SK-N-SH (cell line): ENCODE measurements around the gene GRIK3. TPM values are rescaled to one million over a fixed set of nuclear protein-coding genes. Genes with fewer than 3 reads are reported as not detected.
"Not testable (repeated sequence)": the region's sequence is repeated elsewhere in the genome, so short reads cannot be mapped to it uniquely, and the experiment has no call there.

ENCODE experiments used
- CTCF ChIA-PET: fragments of 300-600, 350-600 bp; formaldehyde crosslinking; extraction: SDS; loops from one replicate; lab custom pipeline; 2021; lab: Yijun Ruan, JAX
- POLR2A ChIA-PET: fragments of 350-600 bp; sonication (Branson Sonifier 250); formaldehyde crosslinking; extraction: SDS; loops from one replicate; lab custom pipeline; 2020; ENCODE audit warnings: antibody characterized with exemption, inconsistent platforms; lab: Yijun Ruan, JAX
- DNase-seq: peaks from one replicate; pipeline ENCODE4 v3.0.0; 2012
- H2AFZ ChIP-seq: fragments of 200-600 bp; sonication (generic); 2 replicates; pipeline ENCODE4 v1.8.1; 2016; ENCODE audit warnings: antibody characterized with exemption, mild to moderate bottlenecking, low read depth
- H3F3A ChIP-seq: fragments of 200-600 bp; sonication (generic); replicated peaks from 2 replicates; pipeline ENCODE3; 2016; ENCODE audit warnings: antibody characterized with exemption, mild to moderate bottlenecking; ENCODE audit not compliant: insufficient read depth
- H3K27ac ChIP-seq, 2 experiments: fragments of 200-500 bp in 1 of 2; fragments of 200-600 bp in 1 of 2; sonication (Bioruptor generic) in 1 of 2; sonication (generic), shearing (Covaris generic) in 1 of 2; 2 replicates each; pipeline versions ENCODE4 v1.5.1 to v1.6.1; 2014 to 2016; ENCODE audit warnings: low read depth in 2 of 2, inconsistent platforms in 1 of 2, low read length in 1 of 2, mild to moderate bottlenecking in 1 of 2, mixed read lengths in 1 of 2
- H3K27me3 ChIP-seq: fragments of 200-600 bp; sonication (generic), shearing (Covaris generic); 2 replicates; pipeline ENCODE4 v1.6.1; 2016; ENCODE audit warnings: mixed run types; ENCODE audit not compliant: insufficient read depth
- H3K36me3 ChIP-seq, 2 experiments: fragments of 200-500 bp in 1 of 2; fragments of 200-600 bp in 1 of 2; sonication (Bioruptor generic) in 1 of 2; sonication (generic) in 1 of 2; replicated peaks in 1 of 2; 2 replicates each; pipeline versions ENCODE3 to v1.5.1; 2014 to 2016; ENCODE audit warnings: low read length in 1 of 2, mild to moderate bottlenecking in 1 of 2; ENCODE audit not compliant: insufficient read depth in 2 of 2, control insufficient read depth in 1 of 2
- H3K4me1 ChIP-seq, 2 experiments: fragments of 200-500 bp in 1 of 2; fragments of 200-600 bp in 1 of 2; sonication (Bioruptor generic) in 1 of 2; sonication (generic), shearing (Covaris generic) in 1 of 2; 2 replicates each; pipeline versions ENCODE4 v1.5.1 to v1.6.1; 2014 to 2016; ENCODE audit warnings: low read depth in 1 of 2, low read length in 1 of 2, mixed run types in 1 of 2; ENCODE audit not compliant: insufficient read depth in 2 of 2, control insufficient read depth in 1 of 2
- H3K4me2 ChIP-seq: fragments of 200-600 bp; sonication (generic), shearing (Covaris generic); 2 replicates; pipeline ENCODE4 v1.6.1; 2017; ENCODE audit warnings: mixed run types
- H3K4me3 ChIP-seq, 2 experiments: fragments of 200-500 bp in 1 of 2; fragments of 200-600 bp in 1 of 2; sonication (Bioruptor generic) in 1 of 2; sonication (generic), shearing (Covaris generic) in 1 of 2; 2 replicates each; pipeline versions ENCODE4 v1.5.1 to v1.8.1; 2014 to 2016; ENCODE audit warnings: low read depth in 2 of 2, inconsistent platforms in 1 of 2, low read length in 1 of 2, mild to moderate bottlenecking in 1 of 2, mixed read lengths in 1 of 2, moderate library complexity in 1 of 2
- H3K79me2 ChIP-seq: fragments of 200-600 bp; sonication (generic); 2 replicates; pipeline ENCODE4 v1.8.1; 2017; ENCODE audit warnings: mild to moderate bottlenecking; ENCODE audit not compliant: insufficient read depth
- H3K9ac ChIP-seq: fragments of 200-600 bp; sonication (generic); 2 replicates; pipeline ENCODE4 v1.6.1; 2017; ENCODE audit warnings: mixed run types
- H3K9me2 ChIP-seq: fragments of 200-600 bp; sonication (generic); 2 replicates; pipeline ENCODE4 v1.6.1; 2017; ENCODE audit warnings: mixed run types
- H3K9me3 ChIP-seq: fragments of 200-600 bp; sonication (generic); 2 replicates; pipeline ENCODE4 v1.6.1; 2017; ENCODE audit warnings: mixed run types, mild to moderate bottlenecking, moderate library complexity
- H4K20me1 ChIP-seq: fragments of 200-600 bp; sonication (generic); 2 replicates; pipeline ENCODE4 v1.6.1; 2017; ENCODE audit warnings: mild to moderate bottlenecking, mixed run types; ENCODE audit not compliant: insufficient read depth
- CTCF ChIP-seq: fragments of 200-600 bp; sonication (generic); IDR thresholded peaks from 2 replicates; pipeline ENCODE4 v1.6.1; 2017; ENCODE audit warnings: antibody characterized with exemption, mild to moderate bottlenecking, moderate library complexity
- EP300 ChIP-seq, 2 experiments: IDR thresholded peaks; 2 replicates each; pipeline versions ENCODE4 v1.4.0 to v1.6.1; 2012; ENCODE audit warnings: borderline replicate concordance in 1 of 2, low read depth in 1 of 2, low read length in 1 of 2
- FOXJ3 ChIP-seq: sonication (generic); formaldehyde crosslinking; IDR thresholded peaks from 2 replicates; pipeline ENCODE4 v1.5.1; 2020; ENCODE audit warnings: mild to moderate bottlenecking, missing genetic modification reagents
- GATA2 ChIP-seq: sonication (generic); formaldehyde crosslinking; IDR thresholded peaks from 2 replicates; pipeline ENCODE4 v1.5.0; 2020; ENCODE audit warnings: mild to moderate bottlenecking, missing genetic modification reagents
- POLR2AphosphoS5 ChIP-seq: IDR thresholded peaks from 2 replicates; pipeline ENCODE4 v1.6.1; 2012; ENCODE audit warnings: low read depth, low read length
- RAD21 ChIP-seq: IDR thresholded peaks from 2 replicates; pipeline ENCODE4 v1.6.1; 2012; ENCODE audit warnings: mild to moderate bottlenecking, low read length
- TEAD4 ChIP-seq: IDR thresholded peaks from 2 replicates; pipeline ENCODE4 v1.4.0; 2012; ENCODE audit warnings: mild to moderate bottlenecking, borderline replicate concordance; ENCODE audit not compliant: insufficient read depth
- WGBS: methylation state at CpG from one replicate; pipeline ENCODE4 v1.1.6; 2017; ENCODE audit warnings: low lambda C conversion rate; 5-methylcytosine and 5-hydroxymethylcytosine counted together
- polyA plus RNA-seq, 3 experiments: library from polyadenylated mRNA; depleted of rRNA; stranded (reverse); fragments of >200 nt; gene quantifications; 2 replicates each; pipeline ENCODE4 v1.2.3, GENCODE V29; 2012

GRIK3 gene
- polyA plus RNA-seq, 1 of the 3 experiments (the other 2 are of a cell fraction) = not detected

GRCh38 chr1:36918604-36919003 is 115.7 kb downstream of the GRIK3 start:
- DNase-seq = no peak
- no peak for TF ChIP-seq POLR2AphosphoS5
- TF ChIP-seq EP300 (IDR thresholded peaks at IDR 0.05; ENCODE audit: borderline replicate concordance in 1 of 2, low read depth in 1 of 2, low read length in 1 of 2) = no peak
- TF ChIP-seq, all 33 proteins: peak for 0
- Histone ChIP-seq H3K27me3 (no peaks in the 10 kb centered on the region), H3F3A (no peaks in the 10 kb centered on the region), H3K27ac (no peak overlapping the region), H3K4me3 (no peak overlapping the region), H3K9ac (no peak overlapping the region), H4K20me1 (no peaks in the 10 kb centered on the region), H3K4me1 (peaks cover 0 to 3% of the 10 kb centered on the region in 2 experiments; a peak in 1 of 4 replicates), H3K79me2 (no peaks in the 10 kb centered on the region), H3K4me2 (no peak overlapping the region), H3K36me3 (no peaks in the 10 kb centered on the region), H3K9me2 (no peaks in the 10 kb centered on the region), H3K9me3 (no peaks in the 10 kb centered on the region), H2AFZ (no peak overlapping the region)
- WGBS = 34% methylated on average over 4 of the region's 4 CpGs
- CTCF ChIA-PET = no interaction called here
- POLR2A ChIA-PET = no interaction called here

GRCh38 chr1:36916542-36916941 is 117.8 kb downstream of the GRIK3 start:
- H3F3A ChIP-seq, H3K79me2 ChIP-seq, H3K27me3 ChIP-seq, H3K9ac ChIP-seq, H3K4me1 ChIP-seq, H4K20me1 ChIP-seq, H3K36me3 ChIP-seq, H3K9me2 ChIP-seq, H3K9me3 ChIP-seq, H3K27ac ChIP-seq, POLR2A ChIA-PET, H3K4me2 ChIP-seq, H3K4me3 ChIP-seq, DNase-seq, H2AFZ ChIP-seq: not testable (repeated sequence)
- CTCF ChIA-PET = interaction anchor here (0.8 to 1.8 kb wide), 2 partner anchors 13 to 341 kb away, joined by 4 to 6 read pairs; no protein-coding TSS in a partner anchor
- 50% methylated on average over 1 of the region's 3 CpGs for WGBS

- 6% methylated on average over 3 of the region's 4 CpGs for WGBS
- DNase-seq = no peak
- Histone ChIP-seq H3K9me3 (no peaks in the 10 kb centered on the region), H4K20me1 (no peaks in the 10 kb centered on the region), H3K4me2 (no peak overlapping the region), H3K4me3 (no peak overlapping the region), H3K27ac (no peak overlapping the region), H3K9ac (no peak overlapping the region), H3K27me3 (no peaks in the 10 kb centered on the region), H3K4me1 (no peaks in the 10 kb centered on the region; a peak in 1 of 4 replicates), H3K36me3 (no peaks in the 10 kb centered on the region), H2AFZ (no peak overlapping the region), H3K79me2 (no peaks in the 10 kb centered on the region), H3K9me2 (no peaks in the 10 kb centered on the region), H3F3A (no peaks in the 10 kb centered on the region)
- CTCF ChIA-PET = interaction anchor here (0.7 to 1.9 kb wide), 3 partner anchors 12 to 338 kb away, joined by 3 to 6 read pairs (median 3); no protein-coding TSS in a partner anchor
- POLR2A ChIA-PET = no interaction called here
- no peak for TF ChIP-seq GATA2 (CRISPR knock-in tag)
- TF ChIP-seq FOXJ3 (CRISPR knock-in tag) = no peak
- no peak for TF ChIP-seq RAD21
- TF ChIP-seq CTCF = no peak
- TF ChIP-seq TEAD4 = no peak
Measured at GRCh38 chr1:36913484-36914060, 120.7 kb downstream of the GRIK3 start.
